Testis (tissue), 2 donors: Measurements from ENCODE around the gene PRKG2.

Source experiments
- CTCF ChIP-seq, 3 experiments: fragments of 450-650 bp in 2 of 3; fragments of 200-600 bp in 1 of 3; sonication (generic) in 1 of 3; IDR thresholded peaks; one replicate each; pipeline ENCODE4 v1.5.1; 2016 to 2019; ENCODE audit warnings: antibody characterized with exemption in 3 of 3, mild to moderate bottlenecking in 2 of 3, moderate library complexity in 1 of 3
- POLR2A ChIP-seq: fragments of 450-650 bp; IDR thresholded peaks from one replicate; pipeline ENCODE4 v1.6.1; 2017; ENCODE audit warnings: antibody characterized with exemption, mild to moderate bottlenecking, moderate library complexity

- TF ChIP-seq CTCF (IDR thresholded peaks at IDR 0.05), result no peak
- no peak for TF ChIP-seq POLR2A
Measured at GRCh38 chr4:81237791-81238190, 22.8 kb upstream of the PRKG2 start.
